ENCODE measurements around the gene KIAA1614.

The KIAA1614 gene

GRCh38 chr1:180925471-180926051, 12.9 kb downstream of the KIAA1614 start:
- FAIRE-seq, result no peak

DNA sequence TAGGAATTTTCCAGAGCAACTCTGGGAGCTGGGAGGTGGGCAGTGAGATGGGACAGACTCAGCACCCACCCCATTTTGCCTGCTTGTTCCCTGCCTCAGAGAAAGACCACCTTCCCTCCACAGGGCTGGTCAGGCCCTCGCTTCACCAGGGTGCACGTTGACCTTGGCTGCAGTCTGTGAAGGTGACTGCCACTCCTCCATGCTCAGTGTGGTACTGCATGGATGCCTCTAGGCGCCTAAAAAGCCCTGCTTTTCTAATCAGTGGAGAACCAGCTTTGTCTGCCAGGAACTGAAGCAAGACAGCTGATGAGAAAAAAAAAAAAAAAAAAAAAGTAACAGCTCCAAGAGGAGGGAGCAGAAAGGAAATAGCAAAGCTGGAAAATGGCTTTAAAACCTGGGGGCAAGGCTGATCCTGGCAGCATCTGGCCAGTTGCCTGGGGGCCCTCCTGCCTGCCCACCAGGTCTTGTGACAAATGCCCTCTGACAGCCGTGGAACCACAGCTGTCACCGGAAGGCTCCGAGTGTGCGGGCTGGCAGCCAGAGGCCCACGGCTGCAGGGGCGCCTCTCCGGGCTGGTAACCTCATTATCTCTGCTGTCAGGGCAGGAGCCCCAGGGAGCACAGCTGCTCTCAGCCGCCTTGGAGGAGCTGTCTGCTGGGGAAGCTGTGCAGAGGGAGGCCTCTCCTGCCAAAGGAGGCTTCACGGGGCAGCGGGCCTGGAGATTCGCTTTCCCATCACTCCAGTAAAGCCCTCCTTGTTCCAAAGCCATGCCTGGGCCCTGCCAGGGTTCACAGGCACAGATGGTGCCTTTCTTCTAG, 13.7 kb downstream of the KIAA1614 start:
- no peak for FAIRE-seq

- no peak for FAIRE-seq
Observed at GRCh38 chr1:180927348-180927747, 14.7 kb downstream of the KIAA1614 start.

DNA sequence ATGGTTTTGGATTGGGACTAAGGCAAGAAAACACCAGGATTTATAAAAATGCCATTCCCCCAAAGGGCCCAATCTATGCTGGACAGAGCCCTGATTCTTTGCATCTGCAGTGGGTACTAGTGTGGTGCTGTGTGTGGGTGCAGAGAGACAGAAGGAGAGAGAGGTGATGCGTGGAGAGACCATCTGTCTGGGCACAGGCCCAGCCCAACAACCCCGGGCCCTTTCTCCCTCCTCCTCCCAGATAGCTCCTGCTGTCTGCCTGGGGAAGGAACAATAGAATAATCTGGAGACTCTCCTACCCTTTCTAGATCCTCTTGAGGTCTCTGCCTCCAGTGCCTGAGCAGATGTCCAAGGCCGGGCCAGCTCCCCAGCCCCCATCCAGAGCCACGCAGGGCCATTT, 15.1 kb downstream of the KIAA1614 start:
- no peak for FAIRE-seq

DNA sequence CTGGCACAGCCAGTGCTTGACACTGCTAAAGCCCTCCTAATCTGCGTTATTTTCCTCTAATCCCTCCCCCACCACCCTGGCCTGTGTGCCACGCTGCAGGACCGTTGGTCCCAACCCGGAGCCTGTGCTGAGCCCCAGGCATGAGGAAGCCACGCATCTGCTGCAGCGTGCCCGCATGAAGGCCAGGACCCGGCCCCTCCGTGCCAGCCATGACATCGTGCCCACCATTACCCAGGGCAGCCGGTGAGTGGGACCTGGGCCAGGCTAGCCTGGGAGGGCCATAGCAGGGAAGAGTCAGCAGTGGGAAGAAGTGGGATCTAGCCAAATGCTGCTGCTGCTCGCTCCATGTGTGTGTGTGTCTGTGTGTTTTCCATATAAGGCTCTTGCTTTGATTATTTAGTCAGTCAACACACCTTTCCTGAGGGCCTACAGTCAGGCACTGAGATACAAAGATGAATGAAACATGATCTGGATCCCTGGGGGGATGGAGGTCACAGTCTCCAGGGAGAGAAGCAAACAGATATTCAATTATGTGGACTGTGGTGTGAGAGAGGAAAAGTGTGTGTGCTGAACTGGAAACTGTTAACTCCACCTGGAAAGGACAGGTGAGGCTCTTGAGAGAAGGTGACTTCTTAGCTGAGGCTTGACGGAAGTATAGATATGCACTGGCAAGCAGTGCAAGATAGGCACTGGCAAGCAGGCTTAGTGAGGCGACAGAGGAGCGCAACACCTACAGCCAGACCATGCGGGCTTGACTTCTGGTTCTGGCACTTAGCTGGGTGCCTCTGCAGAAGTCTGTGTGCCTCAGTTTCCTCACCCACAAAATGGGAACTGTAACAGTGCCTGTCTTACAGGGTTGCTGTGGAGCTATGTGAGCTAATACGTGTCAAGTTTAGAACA, 15.9 kb downstream of the KIAA1614 start:
- no peak for FAIRE-seq

- FAIRE-seq, result no peak
Observed at GRCh38 chr1:180929389-180929788, 16.7 kb downstream of the KIAA1614 start.

- FAIRE-seq, result no peak
Observed at GRCh38 chr1:180930687-180931086, 18.0 kb downstream of the KIAA1614 start.

DNA sequence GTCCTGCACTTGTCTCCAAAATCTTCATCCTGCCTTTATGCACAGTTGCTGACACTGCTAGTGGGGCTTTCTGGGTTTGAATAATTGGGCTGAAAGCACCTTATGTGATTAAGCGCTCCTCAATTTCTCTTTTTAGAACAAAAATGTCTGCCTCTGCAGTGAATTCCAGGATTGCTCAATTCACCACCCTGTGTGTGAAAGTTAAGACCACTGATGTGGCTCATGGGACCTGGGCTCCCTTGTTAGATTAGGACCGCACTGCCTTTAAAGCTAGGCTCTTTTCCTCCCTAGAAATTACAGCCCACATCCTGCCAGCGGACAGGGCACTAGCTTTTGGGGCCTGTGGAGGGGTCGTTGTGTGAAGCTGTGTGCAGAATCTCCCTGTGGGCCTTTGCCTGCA, 18.8 kb downstream of the KIAA1614 start:
- FAIRE-seq, result no peak

- no peak for FAIRE-seq
Observed at GRCh38 chr1:180932378-180932777, 19.7 kb downstream of the KIAA1614 start.

- FAIRE-seq, result no peak
Observed at GRCh38 chr1:180933141-180933540, 20.4 kb downstream of the KIAA1614 start.

- no peak for FAIRE-seq
Observed at GRCh38 chr1:180934563-180934962, 21.9 kb downstream of the KIAA1614 start.

DNA sequence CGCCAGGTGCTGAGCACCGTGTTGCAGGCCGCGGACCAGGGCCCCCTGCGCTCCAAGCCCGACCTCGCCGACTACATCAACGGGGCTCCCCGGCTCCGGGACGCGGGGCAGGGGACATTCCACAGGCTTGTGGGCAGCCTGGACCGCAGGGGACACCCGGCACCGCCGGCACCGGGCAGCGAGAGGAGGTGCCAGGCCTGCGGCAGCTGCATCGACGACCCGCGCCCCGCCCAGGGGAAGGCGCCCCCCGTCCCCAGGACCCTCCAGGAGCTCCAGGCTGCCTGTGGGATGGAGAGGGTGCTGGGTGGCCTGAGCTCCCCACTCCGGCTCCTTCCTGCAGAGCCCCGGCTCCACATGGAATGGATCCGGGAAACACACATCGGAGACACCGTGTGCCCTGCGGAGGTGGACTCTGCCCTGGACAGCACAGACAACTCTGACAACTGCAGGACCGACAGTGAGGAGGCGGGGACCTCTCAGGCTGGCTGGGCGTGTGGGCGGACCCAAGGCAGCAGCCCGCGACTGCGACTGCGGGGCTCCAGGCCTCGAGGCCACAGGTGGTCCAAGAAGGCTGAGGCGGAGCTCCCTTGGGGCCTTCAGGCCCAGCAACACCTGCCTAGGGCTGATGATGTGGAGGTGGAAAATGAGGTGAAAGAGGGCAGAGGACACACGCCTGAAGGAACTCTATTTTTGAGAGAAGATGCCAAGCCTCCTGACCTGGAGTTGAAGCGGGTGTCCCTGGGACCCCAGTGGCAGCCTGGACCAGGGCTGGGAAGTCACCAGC, 22.8 kb downstream of the KIAA1614 start:
- no peak for FAIRE-seq

- no peak for FAIRE-seq
Observed at GRCh38 chr1:180936110-180937011, 23.7 kb downstream of the KIAA1614 start.

GRCh38 chr1:180937012-180937372, 24.3 kb downstream of the KIAA1614 start:
- FAIRE-seq, result no peak

DNA sequence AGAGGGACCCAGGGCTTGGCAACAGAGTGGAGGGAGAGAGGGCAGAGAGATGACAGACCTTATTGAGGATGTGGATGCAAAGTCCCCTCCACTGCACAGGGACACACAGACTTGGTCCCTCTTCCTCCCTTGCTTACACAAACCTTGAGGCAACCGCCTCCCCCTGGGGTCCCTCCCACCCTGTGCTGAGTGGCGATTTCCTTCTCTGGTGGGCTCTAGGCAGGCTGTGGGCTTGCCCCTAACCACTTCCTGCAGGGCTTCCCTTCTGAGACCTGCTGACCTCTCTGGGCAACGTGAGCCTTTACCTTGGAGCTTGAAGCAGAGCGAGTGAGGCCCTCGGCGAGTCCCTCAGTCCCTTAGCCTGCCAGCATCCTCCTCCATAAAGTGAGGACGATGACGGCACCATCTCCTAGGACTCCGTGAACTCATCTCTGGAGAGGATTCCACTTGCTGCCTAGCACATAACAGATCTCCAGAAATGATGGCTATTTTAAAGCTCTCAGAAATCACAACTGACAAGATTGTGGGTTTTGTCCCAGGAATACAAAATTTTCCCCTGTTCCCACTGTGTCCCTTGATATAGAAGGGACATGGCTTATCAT, 25.0 kb downstream of the KIAA1614 start:
- no peak for FAIRE-seq

- no peak for FAIRE-seq
Observed at GRCh38 chr1:180939073-180939710, 26.5 kb downstream of the KIAA1614 start.

- no peak for FAIRE-seq
Observed at GRCh38 chr1:180939711-180940103, 27.0 kb downstream of the KIAA1614 start.

DNA sequence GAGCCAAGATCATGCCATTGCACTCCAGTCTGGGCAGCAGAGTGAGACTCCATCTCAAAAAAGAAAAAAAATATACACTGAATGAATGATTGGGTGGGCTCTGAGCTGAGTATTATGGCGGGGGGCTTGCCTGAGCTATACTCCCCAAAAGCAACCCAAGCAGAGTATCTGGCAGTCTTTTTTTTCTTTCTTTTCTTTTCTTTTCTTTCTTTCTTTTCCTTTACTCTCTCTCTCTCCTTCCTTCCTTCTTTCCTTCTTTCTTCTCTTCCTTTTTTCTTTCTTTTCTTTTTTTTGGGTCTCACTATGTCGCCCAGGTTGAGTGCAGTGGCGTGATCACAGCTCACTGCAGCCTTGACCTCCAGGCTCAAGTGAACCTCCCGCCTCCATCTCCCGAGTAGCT, 27.7 kb downstream of the KIAA1614 start:
- no peak for FAIRE-seq

DNA sequence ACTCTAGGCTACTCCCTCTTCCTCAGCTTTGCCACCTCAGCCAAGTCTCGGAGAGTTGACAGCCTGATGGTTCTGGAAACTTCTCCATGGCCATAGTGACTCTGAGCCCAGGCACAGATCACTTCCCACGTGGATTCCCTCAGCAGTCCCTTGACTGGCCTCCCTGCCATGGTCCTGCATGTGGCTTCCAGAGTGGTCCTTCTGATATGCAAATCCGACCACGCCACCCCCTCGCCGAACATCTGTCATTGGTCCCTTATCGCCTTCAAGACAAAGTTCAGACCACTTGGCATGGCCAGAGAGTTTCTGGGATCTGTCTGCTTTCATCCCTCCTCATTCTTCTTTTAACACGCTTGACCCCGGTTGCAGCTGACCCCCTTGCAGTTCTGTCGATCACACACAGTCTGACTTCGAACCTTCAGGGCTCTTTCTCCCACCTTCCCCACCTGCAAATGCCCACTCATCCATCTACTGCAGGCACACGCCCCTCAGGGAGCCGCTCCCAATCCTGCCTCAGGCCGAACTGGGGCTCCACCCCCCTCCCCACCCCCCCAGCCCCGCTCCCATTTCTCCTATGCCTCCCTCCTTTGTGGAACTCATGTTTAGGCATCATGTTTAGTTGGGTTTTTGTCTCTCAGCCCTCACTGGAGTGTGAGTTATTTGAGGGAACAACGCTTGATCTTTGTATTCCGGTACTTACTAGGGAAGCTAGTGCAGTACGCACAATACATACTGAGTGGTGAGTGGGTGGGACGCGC, 29.0 kb downstream of the KIAA1614 start:
- no peak for FAIRE-seq

DNA sequence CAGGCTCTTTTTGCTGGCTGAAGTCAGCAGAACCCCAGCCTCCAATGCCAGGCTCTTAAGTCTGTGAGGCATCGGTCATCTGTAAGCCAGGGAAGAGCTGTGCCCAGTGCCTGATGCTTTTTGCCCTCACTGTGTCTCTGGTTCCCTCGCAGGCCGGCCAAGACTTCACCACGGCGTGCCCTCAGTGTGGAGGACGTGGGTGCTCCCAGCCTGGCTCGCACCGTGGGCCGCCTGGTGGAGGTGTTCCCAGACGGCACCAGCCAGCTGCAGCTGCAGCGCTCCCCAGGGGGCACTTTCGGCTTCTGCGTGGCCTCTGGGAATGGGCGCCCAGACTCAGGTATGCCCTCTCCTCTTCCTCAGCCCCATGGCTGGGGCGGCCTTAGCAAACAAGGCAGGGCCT, 32.5 kb downstream of the KIAA1614 start:
- FAIRE-seq, result no peak

Data from TTC549 (cell line).